NCI-H524 (cell line): Measurements from ENCODE around the gene NCF4.

Source experiments
- DNase-seq, 2 experiments: peaks; one replicate each; lab custom pipeline; 2025; lab: John Stamatoyannopoulos, UW

NCF4 gene

DNA sequence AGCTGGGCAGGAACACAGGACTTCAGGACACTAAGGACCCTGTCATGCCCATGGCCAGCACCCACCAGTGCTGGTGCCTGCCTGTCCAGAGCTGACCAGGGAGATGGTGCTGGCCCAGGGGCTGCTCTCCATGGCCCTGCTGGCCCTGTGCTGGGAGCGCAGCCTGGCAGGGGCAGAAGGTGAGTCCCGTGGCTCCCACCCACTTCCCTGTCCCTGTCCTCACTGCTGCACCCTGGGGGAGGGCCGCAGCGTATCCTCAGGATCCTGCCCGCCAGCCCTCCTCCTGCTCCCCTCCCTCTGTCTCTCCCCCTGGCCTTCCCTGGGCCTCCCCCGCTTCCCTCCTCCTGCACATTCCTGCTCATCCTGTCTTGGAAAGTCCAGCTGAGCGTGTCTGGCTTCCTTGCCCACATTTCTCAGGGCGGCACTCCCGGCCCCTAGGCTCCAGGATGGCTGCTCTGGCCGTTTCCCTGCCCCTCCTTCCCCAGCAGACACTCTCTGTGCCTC lies 61.4 kb downstream of the NCF4 start:
- DNase-seq = no peak

- no peak for DNase-seq
Observed at GRCh38 chr22:36922711-36923110, 61.9 kb downstream of the NCF4 start.

DNA sequence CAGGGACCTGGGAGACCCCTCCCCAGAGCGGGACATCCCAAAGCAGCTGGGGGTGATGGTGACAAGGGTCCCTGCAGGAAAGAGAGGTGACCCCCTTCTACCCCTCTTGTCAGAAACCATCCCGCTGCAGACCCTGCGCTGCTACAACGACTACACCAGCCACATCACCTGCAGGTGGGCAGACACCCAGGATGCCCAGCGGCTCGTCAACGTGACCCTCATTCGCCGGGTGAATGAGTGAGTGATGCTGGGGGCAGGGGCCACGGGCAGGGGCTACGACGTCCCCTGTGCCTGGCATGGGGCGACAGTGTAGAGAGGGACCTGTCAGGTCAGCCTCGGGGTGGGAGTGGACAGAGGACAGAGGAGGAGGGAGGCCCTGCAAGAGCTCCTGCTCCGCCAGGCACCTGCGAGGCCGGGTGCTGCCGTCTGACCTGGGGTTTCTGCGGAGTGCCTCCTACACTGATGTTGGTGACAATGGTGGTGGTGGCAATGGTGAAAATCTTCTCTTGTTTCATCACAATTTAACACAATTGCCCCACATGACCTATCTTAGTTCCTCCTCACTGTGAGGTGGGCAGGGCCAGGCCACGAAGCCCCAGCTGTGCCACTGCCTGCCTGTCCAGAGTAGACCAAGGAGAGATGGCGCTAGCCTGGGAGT lies 62.5 kb downstream of the NCF4 start:
- DNase-seq = no peak

DNA sequence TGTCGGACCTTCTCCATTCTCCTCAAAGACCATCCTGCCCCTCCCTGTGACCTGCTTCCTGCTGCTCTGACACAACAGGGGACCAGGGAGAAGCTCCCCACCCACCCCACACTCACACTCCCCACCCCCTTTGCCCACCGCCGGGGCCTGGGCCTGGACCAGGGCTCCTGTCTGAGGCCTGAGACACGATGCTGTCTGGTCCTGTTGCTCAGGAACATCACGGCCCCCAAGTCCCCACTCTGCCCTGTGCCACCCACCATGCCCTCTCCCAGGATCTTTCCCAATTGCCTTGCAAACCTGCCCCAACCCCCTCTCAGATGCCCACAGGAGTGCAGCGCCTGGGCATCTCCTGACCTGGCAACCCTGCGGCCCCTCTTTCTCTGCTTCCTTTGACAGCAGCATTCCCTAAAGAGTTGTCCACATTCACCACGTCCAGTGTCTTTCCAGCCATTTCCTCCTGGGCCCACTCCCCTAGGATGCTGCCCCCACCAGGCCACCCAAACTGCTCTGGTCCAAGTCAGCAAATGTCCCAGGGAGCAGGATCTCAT lies 63.4 kb downstream of the NCF4 start:
- DNase-seq = no peak

GRCh38 chr22:36925388-36926290 lies 64.8 kb downstream of the NCF4 start:
- no peak for DNase-seq

DNA sequence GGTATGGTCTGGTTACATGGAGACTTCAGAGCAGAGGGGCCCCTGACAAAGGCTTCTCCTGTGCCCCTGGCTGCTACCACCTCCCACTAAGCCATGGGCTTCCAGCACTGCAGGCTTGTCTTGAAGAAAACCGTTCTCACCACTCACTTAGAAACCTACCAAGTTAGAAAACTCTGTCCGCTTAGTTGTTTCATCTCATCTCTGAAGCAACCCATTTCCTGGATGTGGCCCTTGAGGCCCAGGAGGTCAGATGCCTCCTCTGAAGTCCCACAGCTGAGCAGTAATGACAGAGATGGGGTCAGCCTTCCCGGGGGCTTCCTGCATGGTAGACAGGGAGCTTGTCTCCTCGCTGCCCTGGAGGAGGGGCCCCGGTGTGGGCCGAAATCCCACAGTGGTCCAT lies 65.5 kb downstream of the NCF4 start:
- no peak for DNase-seq

DNA sequence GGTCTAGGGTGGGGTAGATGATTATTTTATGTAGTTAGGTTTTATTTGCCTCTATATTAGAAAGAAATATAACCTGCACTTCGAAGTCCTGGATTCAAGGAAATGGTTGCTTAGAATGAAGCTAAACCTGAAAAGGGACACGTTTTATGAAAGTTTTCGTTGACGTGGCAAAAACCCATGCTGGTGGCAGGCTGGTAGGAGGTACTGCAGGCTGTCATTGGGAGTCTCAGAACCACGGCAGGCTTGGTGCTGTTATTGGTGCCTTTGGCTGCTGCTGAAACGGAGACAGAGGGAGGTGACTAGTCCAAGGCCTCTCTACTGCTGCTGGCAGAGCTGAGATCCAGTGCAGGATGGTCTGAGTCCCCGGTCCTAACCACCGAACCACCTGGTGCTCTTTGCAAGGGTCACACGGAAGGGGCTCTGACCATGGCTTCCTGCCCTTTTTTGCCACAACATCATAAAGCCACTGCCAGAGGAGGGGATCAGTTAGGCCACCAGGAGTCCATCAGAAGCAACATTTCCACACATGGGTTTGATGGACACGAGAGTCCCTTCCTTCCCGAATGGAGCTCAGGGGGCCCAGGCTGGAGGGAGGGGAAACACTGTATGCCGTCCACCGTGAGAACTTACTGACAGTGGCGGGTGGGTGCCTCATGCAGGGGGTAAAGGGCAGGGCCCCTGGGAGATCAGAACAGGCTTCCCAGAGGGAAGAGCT lies 66.1 kb downstream of the NCF4 start:
- DNase-seq = no peak
